CD4-positive, alpha-beta memory T cell (primary cell): ENCODE results near the gene PSMC2. TPM values are rescaled to one million over a fixed set of nuclear protein-coding genes. Genes with fewer than 3 reads are reported as not detected.
A peak's percentile ranks its signal among the peaks of the same experiment; 100 is the strongest.
"Not testable (repeated sequence)": the region's sequence is repeated elsewhere in the genome, so short reads cannot be mapped to it uniquely, and the experiment has no call there.

Experiments used
- CTCF ChIA-PET: fragments of 350-600 bp; sonication (Branson Sonifier 250); formaldehyde crosslinking; loops from one replicate; lab custom pipeline; 2021; ENCODE audit warnings: inconsistent platforms; ENCODE audit not compliant: partially characterized antibody; lab: Charles Lee
- POLR2A ChIA-PET: fragments of 350-600 bp; sonication (Branson Sonifier 250); formaldehyde crosslinking; loops from one replicate; lab custom pipeline; 2021; ENCODE audit not compliant: partially characterized antibody; lab: Charles Lee
- DNase-seq, 5 donors: peaks; one replicate each; pipeline versions ENCODE4 v3.0.0 to v3.0.0-alpha.2; 2020 to 2022; ENCODE audit warnings: mixed read lengths in 1 of 5
- H3K27ac ChIP-seq: one replicate; pipeline ENCODE4 v1.7.0; 2013; ENCODE audit warnings: low read depth, low read length
- H3K27me3 ChIP-seq: 2 replicates; pipeline ENCODE4 v1.7.0; 2013; ENCODE audit warnings: mild to moderate bottlenecking, low read length, moderate library complexity; ENCODE audit not compliant: insufficient read depth
- H3K36me3 ChIP-seq: 2 replicates; pipeline ENCODE4 v1.7.0; 2013; ENCODE audit warnings: mild to moderate bottlenecking, low read length, moderate library complexity; ENCODE audit not compliant: insufficient read depth
- H3K4me1 ChIP-seq: 2 replicates; pipeline ENCODE4 v1.7.0; 2013; ENCODE audit warnings: mild to moderate bottlenecking, low read length, moderate library complexity; ENCODE audit not compliant: insufficient read depth
- H3K4me3 ChIP-seq, 2 donors: one replicate each; pipeline ENCODE4 v1.7.0; 2013; ENCODE audit warnings: low read length in 2 of 2, mild to moderate bottlenecking in 1 of 2
- H3K9me3 ChIP-seq, 2 donors: one replicate each; pipeline ENCODE4 v1.7.0; 2013; ENCODE audit warnings: low read length in 2 of 2, control low read depth in 1 of 2; ENCODE audit not compliant: control insufficient read depth in 1 of 2
- H3K27ac Mint-ChIP-seq, 7 donors: one replicate each; pipeline ENCODE4 v1.8.0; 2020 to 2021; ENCODE audit warnings: mixed read lengths in 7 of 7, mild to moderate bottlenecking in 6 of 7, inconsistent platforms in 3 of 7, moderate library complexity in 3 of 7
- H3K27me3 Mint-ChIP-seq, 2 donors: one replicate each; pipeline ENCODE4 v1.8.0; 2020 to 2021; ENCODE audit warnings: mixed read lengths in 2 of 2
- H3K36me3 Mint-ChIP-seq, 2 donors: one replicate each; pipeline ENCODE4 v1.8.0; 2020 to 2021; ENCODE audit warnings: mixed read lengths in 2 of 2, inconsistent platforms in 1 of 2, mild to moderate bottlenecking in 1 of 2
- H3K4me1 Mint-ChIP-seq, 4 donors: one replicate each; pipeline ENCODE4 v1.8.0; 2020 to 2021; ENCODE audit warnings: mixed read lengths in 4 of 4, mild to moderate bottlenecking in 1 of 4
- H3K4me3 Mint-ChIP-seq, 8 donors: one replicate each; pipeline ENCODE4 v1.8.0; 2020 to 2021; ENCODE audit warnings: mixed read lengths in 8 of 8, mild to moderate bottlenecking in 7 of 8, moderate library complexity in 6 of 8, inconsistent platforms in 3 of 8
- H3K9me3 Mint-ChIP-seq, 8 donors: one replicate each; pipeline ENCODE4 v1.8.0; 2020 to 2021; ENCODE audit warnings: mixed read lengths in 8 of 8, mild to moderate bottlenecking in 5 of 8, inconsistent platforms in 3 of 8, moderate library complexity in 1 of 8
- intact Hi-C: fragments of 100-400 bp; cut with micrococcal nuclease; formaldehyde crosslinking; loops from one replicate; pipeline ENCODE4 v1.15.1; 2023
- polyA plus RNA-seq, 2 donors: library from polyadenylated mRNA; unstranded; fragments of 300-500 nt; fragmentation: Illumina TruSeq; gene quantifications; one replicate each; pipeline ENCODE4 v1.2.3, GENCODE V29; 2021
- total RNA-seq, 2 experiments: library from RNA; stranded (reverse); gene quantifications; one replicate each; pipeline ENCODE4 v1.2.3, GENCODE V29; 2021

PSMC2 gene
- total and polyA plus RNA-seq, 4 experiments from 2014 or later = 68.2 to 169 (median 101) TPM

GRCh38 chr7:103398483-103399127, 51.2 kb downstream of the PSMC2 start:
- H3K27ac Mint-ChIP-seq = peak overlapping the region in 1 of 7 donors; percentile 30
- Histone ChIP-seq H3K36me3 (no peaks in the 10 kb centered on the region), H3K27ac (no peak overlapping the region), H3K4me3 (no peak overlapping the region), H3K27me3 (no peaks in the 10 kb centered on the region), H3K4me1 (no peaks in the 10 kb centered on the region), H3K9me3 (no peaks in the 10 kb centered on the region)
- no peaks in the 10 kb centered on the region for H3K4me1 Mint-ChIP-seq
- H3K4me3 Mint-ChIP-seq = no peak overlapping the region
- intact Hi-C loops = no loop called here
- H3K9me3 Mint-ChIP-seq = peaks cover 0 to 3% (median 0%) of the 10 kb centered on the region in 8 donors
- peaks cover 2 to 8% of the 10 kb centered on the region in 2 donors for H3K27me3 Mint-ChIP-seq
- CTCF ChIA-PET = interaction anchor here (0.5 kb wide), 1 partner anchor 26 kb away, joined by 3 read pairs; no protein-coding TSS in a partner anchor
- no peak for DNase-seq
- no peaks in the 10 kb centered on the region for H3K36me3 Mint-ChIP-seq
- POLR2A ChIA-PET = no interaction called here

DNA sequence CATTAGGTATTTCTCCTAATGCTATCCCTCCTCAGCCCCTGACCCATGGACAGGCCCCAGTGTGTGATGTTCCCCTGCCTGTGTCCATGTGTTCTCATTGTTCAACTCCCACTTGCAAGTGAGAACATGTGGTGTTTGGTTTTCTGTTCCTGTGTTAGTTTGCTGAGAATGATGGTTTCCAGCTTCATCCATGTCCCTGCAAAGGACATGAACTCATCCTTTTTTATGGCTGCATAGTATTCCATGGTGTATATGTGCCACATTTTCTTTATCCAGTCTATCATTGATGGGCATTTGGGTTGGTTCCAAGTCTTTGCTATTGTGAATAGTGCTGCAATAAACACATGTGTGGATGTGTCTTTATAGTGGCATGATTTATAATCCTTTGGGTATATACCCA, 52.2 kb downstream of the PSMC2 start:
- H3K27ac Mint-ChIP-seq, CTCF ChIA-PET, H3K9me3 Mint-ChIP-seq, H3K4me1 Mint-ChIP-seq, H3K27me3 ChIP-seq, H3K36me3 ChIP-seq, H3K4me3 ChIP-seq, H3K36me3 Mint-ChIP-seq, H3K27ac ChIP-seq, H3K4me3 Mint-ChIP-seq, POLR2A ChIA-PET, intact Hi-C loops, H3K4me1 ChIP-seq, H3K9me3 ChIP-seq, DNase-seq: not testable (repeated sequence)
- peaks cover 3 to 11% of the 10 kb centered on the region in 2 donors for H3K27me3 Mint-ChIP-seq

DNA sequence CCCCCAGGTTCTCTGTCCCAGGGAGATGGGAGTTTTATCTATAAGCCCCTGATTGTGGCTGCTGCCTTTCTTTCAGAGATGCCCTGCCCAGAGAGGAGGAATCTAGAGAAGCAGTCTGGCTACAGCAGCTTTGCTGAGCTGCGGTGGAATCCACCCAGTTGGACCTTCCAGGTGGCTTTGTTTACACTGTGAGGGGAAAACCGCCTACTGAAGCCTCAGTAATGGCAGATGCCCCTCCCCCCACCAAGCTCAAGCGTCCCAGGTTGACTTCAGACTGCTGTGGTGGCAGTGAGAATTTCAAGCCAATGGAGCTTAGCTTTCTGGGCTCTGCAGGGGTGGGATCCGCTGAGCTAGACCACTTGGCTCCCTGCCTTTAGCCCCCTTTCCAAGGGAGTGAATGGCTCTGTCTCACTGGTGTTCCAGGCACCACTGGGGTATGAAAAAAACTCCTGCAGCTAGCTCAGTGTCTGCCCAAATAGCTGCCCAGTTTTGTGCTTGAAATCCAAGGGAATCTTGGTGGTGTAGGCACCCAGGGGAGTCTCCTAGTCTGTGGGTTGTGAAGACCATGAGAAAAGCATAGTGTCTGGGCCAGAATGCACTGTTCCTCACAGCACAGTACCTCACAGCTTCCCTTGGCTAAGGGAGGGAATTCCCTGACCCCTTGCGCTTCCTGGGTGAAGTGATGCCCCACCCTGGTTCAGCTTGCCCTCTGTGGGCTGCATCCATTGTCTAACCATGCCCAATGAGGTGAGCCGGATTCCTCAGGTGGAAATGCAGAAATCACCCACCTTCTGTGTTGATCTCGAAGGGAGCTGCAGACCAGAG, 58.6 kb downstream of the PSMC2 start:
- H3K36me3 ChIP-seq, H3K9me3 ChIP-seq, H3K27ac ChIP-seq, H3K4me1 Mint-ChIP-seq, H3K4me3 ChIP-seq, DNase-seq, H3K27ac Mint-ChIP-seq, H3K4me3 Mint-ChIP-seq, H3K36me3 Mint-ChIP-seq, H3K9me3 Mint-ChIP-seq, H3K27me3 ChIP-seq, H3K4me1 ChIP-seq: not testable (repeated sequence)
- peaks cover 5 to 15% of the 10 kb centered on the region in 2 donors for H3K27me3 Mint-ChIP-seq
- intact Hi-C loops = loop anchor here (5.0 kb wide), 1 partner anchor 124 kb away; no protein-coding TSS in a partner anchor
- CTCF ChIA-PET = interaction anchor here (1.0 to 1.8 kb wide), 5 partner anchors 10 to 125 kb away, joined by 3 to 12 read pairs (median 3); partner anchors contain the start of gene PMPCB
- POLR2A ChIA-PET = interaction anchor here (0.9 kb wide), 1 partner anchor 110 kb away, joined by 3 read pairs; no protein-coding TSS in a partner anchor

GRCh38 chr7:103412151-103412550, 64.7 kb downstream of the PSMC2 start:
- ChIA-PET CTCF (no interaction called here), POLR2A (no interaction called here)
- Mint-ChIP-seq H3K4me1 (no peaks in the 10 kb centered on the region), H3K9me3 (no peaks in the 10 kb centered on the region), H3K4me3 (no peak overlapping the region), H3K36me3 (no peaks in the 10 kb centered on the region), H3K27me3 (peaks cover 3 to 8% of the 10 kb centered on the region in 2 donors), H3K27ac (no peak overlapping the region)
- intact Hi-C loops = no loop called here
- no peaks in the 10 kb centered on the region for H3K36me3 ChIP-seq
- H3K4me1 ChIP-seq = no peaks in the 10 kb centered on the region
- H3K27me3 ChIP-seq = no peaks in the 10 kb centered on the region
- H3K9me3 ChIP-seq = no peaks in the 10 kb centered on the region
- no peak overlapping the region for H3K27ac ChIP-seq
- no peak for DNase-seq
- H3K4me3 ChIP-seq = no peak overlapping the region

- Histone ChIP-seq H3K36me3 (no peaks in the 10 kb centered on the region), H3K4me3 (no peak overlapping the region), H3K27ac (no peak overlapping the region), H3K9me3 (no peaks in the 10 kb centered on the region), H3K4me1 (no peaks in the 10 kb centered on the region), H3K27me3 (no peaks in the 10 kb centered on the region)
- Mint-ChIP-seq H3K4me1 (no peaks in the 10 kb centered on the region), H3K27ac (no peak overlapping the region), H3K9me3 (no peaks in the 10 kb centered on the region), H3K27me3 (peaks cover 8 to 9% of the 10 kb centered on the region in 2 donors), H3K4me3 (no peak overlapping the region), H3K36me3 (no peaks in the 10 kb centered on the region)
- intact Hi-C loops = no loop called here
- DNase-seq = no peak
- CTCF ChIA-PET = no interaction called here
- POLR2A ChIA-PET = no interaction called here
Measured at GRCh38 chr7:103413407-103413806, 66.0 kb downstream of the PSMC2 start.

- Histone ChIP-seq H3K9me3 (no peaks in the 10 kb centered on the region), H3K36me3 (no peaks in the 10 kb centered on the region), H3K27ac (no peak overlapping the region), H3K27me3 (no peaks in the 10 kb centered on the region), H3K4me3 (no peak overlapping the region), H3K4me1 (no peaks in the 10 kb centered on the region)
- peaks cover 8% of the 10 kb centered on the region in 2 donors for H3K27me3 Mint-ChIP-seq
- DNase-seq = no peak
- intact Hi-C loops = no loop called here
- H3K4me1 Mint-ChIP-seq = peaks cover 0 to 1% (median 0%) of the 10 kb centered on the region in 4 donors
- no peaks in the 10 kb centered on the region for H3K9me3 Mint-ChIP-seq
- ChIA-PET POLR2A (no interaction called here), CTCF (no interaction called here)
- H3K4me3 Mint-ChIP-seq = no peak overlapping the region
- H3K36me3 Mint-ChIP-seq = no peaks in the 10 kb centered on the region
- no peak overlapping the region for H3K27ac Mint-ChIP-seq
Measured at GRCh38 chr7:103418241-103418640, 70.8 kb downstream of the PSMC2 start.
